ENCODE results near the gene SLC14A1.

SLC14A1 gene

GRCh38 chr18:45760462-45761036 lies 36.6 kb downstream of the SLC14A1 start:
- no peak for TF ChIP-seq CTCF (IDR thresholded peaks at IDR 0.05; ENCODE audit: control insufficient read depth, extremely low read depth, insufficient read depth)
- no peak overlapping the region for H3K4me3 ChIP-seq (ENCODE audit: low read depth, low read length)
- no peak for DNase-seq (ENCODE audit: low read depth)

- DNase-seq (ENCODE audit: low read depth) = no peak
- TF ChIP-seq CTCF (IDR thresholded peaks at IDR 0.05; ENCODE audit: control insufficient read depth, extremely low read depth, insufficient read depth) = no peak
- no peak overlapping the region for H3K4me3 ChIP-seq (ENCODE audit: low read depth, low read length)
Measured at GRCh38 chr18:45761512-45762114, 37.6 kb downstream of the SLC14A1 start.

GRCh38 chr18:45764000-45764686 lies 40.2 kb downstream of the SLC14A1 start:
- DNase-seq (ENCODE audit: low read depth) = no peak

GRCh38 chr18:45765796-45766195 lies 41.8 kb downstream of the SLC14A1 start:
- DNase-seq (ENCODE audit: low read depth) = no peak
- TF ChIP-seq CTCF (IDR thresholded peaks at IDR 0.05; ENCODE audit: control insufficient read depth, extremely low read depth, insufficient read depth) = no peak
- H3K4me3 ChIP-seq (ENCODE audit: low read depth, low read length) = no peak overlapping the region

More at GRCh38 chr18:45764000-45764686, 40.2 kb downstream of the SLC14A1 start:
- no peak for TF ChIP-seq CTCF (IDR thresholded peaks at IDR 0.05; ENCODE audit: control insufficient read depth, extremely low read depth, insufficient read depth)
- H3K4me3 ChIP-seq (ENCODE audit: low read depth, low read length) = no peak overlapping the region

- no peak for DNase-seq (ENCODE audit: low read depth)
- no peak overlapping the region for H3K4me3 ChIP-seq (ENCODE audit: low read depth, low read length)
- TF ChIP-seq CTCF (IDR thresholded peaks at IDR 0.05; ENCODE audit: control insufficient read depth, extremely low read depth, insufficient read depth) = no peak
Measured at GRCh38 chr18:45771587-45772480, 47.9 kb downstream of the SLC14A1 start.

- DNase-seq (ENCODE audit: low read depth) = no peak
- TF ChIP-seq CTCF (IDR thresholded peaks at IDR 0.05; ENCODE audit: control insufficient read depth, extremely low read depth, insufficient read depth) = no peak
Measured at GRCh38 chr18:45774065-45774521, 50.1 kb downstream of the SLC14A1 start.

More at GRCh38 chr18:45774065-45774521, 50.1 kb downstream of the SLC14A1 start:
- H3K4me3 ChIP-seq (ENCODE audit: low read depth, low read length) = no peak overlapping the region

Data from LNCaP clone FGC (cell line).